ENCODE measurements around the gene LSG1.

LSG1 gene

DNA sequence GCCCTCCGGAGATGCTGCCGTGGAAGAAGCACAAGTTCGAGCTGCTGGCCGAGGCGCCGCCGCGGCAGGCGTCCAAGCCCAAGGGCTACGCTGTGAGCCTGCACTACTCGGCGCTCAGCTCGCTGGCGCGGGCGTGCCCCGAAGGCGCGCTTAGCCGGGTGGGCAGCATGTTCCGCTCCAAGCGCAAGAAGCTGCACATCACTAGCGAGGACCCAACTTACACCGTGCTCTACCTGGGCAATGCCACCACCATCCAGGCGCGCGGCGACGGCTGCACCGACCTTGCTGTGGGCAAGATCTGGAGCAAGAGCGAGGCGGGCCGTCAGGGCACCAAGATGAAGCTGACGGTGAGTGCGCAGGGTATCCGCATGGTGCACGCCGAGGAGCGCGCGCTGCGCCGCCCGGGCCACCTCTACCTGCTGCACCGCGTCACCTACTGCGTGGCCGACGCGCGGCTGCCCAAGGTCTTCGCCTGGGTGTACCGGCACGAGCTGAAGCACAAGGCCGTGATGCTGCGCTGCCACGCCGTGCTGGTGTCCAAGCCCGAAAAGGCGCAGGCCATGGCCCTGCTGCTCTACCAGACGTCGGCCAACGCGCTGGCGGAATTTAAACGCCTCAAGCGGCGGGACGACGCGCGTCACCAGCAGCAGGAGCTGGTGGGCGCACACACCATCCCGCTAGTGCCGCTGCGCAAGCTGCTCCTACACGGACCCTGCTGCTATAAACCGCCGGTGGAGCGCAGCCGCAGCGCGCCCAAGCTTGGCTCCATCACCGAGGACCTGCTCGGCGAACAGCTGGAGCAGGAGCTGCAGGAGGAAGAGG, 15.0 kb upstream of the LSG1 start:
- no peak for DNase-seq

DNA sequence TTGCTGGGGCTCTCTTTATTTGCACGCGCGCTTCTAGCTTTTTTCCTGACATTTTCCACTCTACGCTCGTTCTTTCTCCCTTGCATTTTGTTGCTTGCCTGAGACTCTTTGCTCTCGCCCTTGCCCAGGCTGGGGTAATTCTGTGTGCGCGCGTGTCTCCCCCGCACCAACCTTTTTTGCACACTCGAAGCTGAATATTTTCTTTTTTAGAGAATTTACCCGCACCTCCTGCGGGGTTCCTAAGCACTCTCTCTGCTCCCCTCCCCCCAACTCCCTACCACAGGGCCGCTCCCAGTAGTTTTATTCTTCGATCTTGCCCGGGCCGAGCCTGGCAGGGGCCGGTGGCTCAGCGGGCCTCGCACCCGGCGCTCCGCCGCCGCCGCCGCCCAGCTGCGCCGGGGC, 14.4 kb upstream of the LSG1 start:
- DNase-seq, result no peak

DNA sequence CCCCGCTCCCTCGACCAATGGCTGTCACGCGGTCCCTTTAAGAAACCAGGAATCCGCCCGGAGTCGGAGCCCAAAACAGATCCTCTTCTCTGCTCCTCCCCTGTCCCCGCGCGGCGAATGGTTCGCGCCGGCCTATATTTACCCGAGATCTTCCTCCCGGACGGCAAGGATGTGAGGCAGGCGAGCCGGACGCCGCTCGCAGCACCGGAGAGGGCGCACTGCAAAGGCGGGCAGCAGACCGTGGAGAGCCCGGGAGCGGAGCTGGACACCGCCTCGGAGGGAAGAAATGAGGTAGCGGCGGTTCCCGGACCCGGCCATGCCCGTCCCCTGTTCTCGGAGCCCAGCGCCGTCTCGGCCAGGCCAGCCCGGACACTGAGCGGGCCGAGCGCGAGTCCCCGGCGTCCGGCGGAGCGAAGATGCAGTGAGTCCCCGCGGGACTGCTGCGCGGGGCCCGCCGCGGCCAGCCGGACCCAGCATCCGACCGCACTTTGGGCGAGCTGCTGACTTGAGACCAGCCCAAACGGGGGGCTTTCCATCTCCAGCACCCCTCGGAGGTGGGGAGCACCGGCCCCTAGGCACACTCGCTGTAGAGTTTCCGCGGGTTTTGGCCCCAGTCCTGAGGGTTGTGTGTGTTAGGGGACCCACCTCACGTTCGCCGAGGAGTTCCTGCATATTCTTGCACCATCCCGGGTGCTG, 13.9 kb upstream of the LSG1 start, which contains the start of gene FAM43A:
TSS of gene FAM43A (plus strand) at position 166 of the 696 bp plus-strand sequence. CDS start 944 bp downstream, outside the sequence.
- DNase-seq, result no peak

DNA sequence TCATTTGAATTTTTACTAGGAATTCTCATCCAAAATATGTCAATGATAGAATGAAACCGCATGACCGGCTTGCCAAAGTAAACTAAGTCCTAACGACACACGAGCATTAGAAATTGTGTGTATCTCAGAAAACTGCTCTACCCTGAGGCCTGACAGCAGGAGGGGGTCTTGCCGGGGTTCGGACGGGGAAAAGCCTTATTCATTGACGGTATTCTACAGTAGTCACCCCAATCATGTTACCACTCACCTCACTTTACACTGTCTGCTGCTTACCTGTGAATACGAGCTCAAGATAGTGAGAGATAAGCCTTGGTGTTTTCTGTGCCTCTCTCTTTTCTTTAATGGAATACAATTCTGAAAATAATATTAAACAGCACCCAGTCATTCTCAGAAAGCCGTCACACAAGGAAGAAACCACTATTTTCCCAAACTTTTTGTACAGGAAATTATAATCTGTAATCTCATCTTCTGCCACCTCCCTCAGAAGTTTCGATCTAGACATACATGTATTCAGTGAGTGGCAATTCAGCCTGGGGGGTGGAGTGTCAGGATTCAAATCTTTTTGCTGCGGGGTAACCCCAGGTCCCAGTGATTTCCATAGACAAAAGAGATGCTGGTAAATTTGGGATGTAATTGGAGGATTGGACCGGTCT, 13.2 kb upstream of the LSG1 start:
- DNase-seq, result no peak

GRCh38 chr3:194683380-194683779, 11.4 kb upstream of the LSG1 start:
- no peak for DNase-seq

DNA sequence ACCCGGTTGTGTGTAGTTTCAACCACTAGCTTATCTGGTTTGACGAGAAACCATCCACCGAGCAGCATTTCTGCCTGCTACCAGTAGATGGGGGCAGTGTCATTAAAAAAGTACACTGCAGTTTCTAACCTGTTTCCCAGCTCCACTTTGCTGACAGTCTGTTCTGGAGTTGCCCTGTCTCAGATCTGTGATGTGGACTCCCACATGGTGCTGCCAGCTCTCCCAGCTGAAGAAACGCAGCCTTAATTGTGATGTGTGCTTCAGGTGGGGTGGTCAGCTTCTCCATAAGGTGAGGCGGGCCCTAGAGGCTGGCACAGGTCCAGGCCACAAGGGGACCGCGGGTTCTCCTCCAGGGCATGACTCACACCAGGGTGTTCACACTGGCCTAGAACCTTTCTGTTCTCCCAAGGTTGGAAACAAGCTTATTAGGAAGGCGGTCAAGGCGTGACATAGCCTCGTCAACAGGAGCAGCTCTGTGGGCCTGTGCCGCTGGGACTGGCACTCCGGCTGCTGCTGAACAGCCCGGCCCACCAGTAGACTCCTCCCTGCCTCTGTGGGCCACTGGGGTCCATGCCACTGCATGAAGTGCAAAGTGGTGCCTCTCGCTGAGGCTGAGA, 10.8 kb upstream of the LSG1 start:
- peak; percentile 12 for DNase-seq

GRCh38 chr3:194682189-194682693, 10.2 kb upstream of the LSG1 start:
- DNase-seq, result no peak

GRCh38 chr3:194680888-194681615, 9.1 kb upstream of the LSG1 start:
- DNase-seq, result no peak

- no peak for DNase-seq
Measured at GRCh38 chr3:194676471-194676870, 4.5 kb upstream of the LSG1 start.

DNA sequence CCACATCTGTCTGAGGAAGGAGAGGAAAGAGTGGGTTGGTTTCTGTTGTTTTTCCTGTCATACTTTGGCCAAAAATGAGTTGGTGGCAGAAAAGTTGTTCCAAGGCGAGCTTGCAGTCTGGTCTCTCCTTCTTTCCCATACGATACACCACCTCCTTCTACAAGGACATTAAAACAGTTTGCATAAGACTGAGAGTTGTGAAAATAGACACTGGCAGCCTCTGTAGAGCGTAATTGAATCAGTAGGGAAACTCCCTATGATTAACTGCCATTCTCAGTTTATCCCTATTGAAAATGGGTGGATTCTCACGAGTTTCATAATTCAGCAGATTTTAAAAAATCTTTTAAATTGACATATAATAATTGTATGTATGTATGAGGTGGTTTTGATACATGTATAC, 3.7 kb upstream of the LSG1 start:
- DNase-seq, result no peak

GRCh38 chr3:194675081-194675640, 3.2 kb upstream of the LSG1 start:
- DNase-seq, result no peak

GRCh38 chr3:194673761-194674160, 1.8 kb upstream of the LSG1 start:
- DNase-seq, result no peak

DNA sequence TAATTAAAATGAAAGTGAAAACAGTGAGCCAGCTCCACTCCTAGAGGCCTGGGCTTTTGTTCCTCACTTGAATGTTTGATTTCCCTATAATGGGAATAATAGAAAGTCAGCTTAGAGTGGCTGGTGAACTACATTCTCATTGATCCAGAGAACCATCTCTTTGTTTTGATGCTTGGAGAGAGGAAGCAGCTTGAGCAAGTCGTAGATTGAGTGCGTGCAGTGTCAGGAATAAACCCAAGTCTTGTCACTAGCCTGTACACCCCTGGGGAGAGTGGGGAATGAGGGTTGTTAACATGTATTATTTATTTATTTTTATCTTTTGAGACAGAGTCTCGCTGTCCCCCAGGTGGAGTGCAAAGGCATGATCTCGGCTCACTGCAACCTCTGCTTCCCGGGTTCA, 885 bp upstream of the LSG1 start:
- DNase-seq, result no peak

GRCh38 chr3:194671511-194671899, 486 bp downstream of the LSG1 start:
- no peak for DNase-seq

- no peak for DNase-seq
Measured at GRCh38 chr3:194667363-194667762, 4.6 kb downstream of the LSG1 start.

DNA sequence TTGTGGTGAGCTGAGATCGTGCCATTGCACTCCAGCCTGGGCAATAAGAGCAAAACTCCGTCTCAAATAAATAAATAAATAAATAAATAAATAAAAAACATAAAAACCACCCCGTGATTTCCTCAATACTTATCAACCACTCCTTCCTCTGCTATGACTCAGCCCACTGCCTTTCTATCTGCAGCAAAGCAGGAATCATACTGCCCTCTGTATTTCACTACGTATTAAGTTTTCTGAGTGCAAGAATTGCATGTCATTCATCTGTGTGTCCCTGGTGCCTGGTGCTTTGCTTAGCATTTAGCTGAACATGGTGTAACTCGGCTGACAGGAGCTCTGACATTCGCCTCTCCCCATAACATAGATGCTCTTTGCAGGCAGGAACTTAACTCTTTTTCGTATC, 7.1 kb downstream of the LSG1 start:
- no peak for DNase-seq

- DNase-seq, result no peak
Measured at GRCh38 chr3:194661946-194662345, 10.0 kb downstream of the LSG1 start.

GRCh38 chr3:194661374-194661773, 10.6 kb downstream of the LSG1 start:
- no peak for DNase-seq

GRCh38 chr3:194659778-194660177, 12.2 kb downstream of the LSG1 start:
- DNase-seq, result no peak

DNA sequence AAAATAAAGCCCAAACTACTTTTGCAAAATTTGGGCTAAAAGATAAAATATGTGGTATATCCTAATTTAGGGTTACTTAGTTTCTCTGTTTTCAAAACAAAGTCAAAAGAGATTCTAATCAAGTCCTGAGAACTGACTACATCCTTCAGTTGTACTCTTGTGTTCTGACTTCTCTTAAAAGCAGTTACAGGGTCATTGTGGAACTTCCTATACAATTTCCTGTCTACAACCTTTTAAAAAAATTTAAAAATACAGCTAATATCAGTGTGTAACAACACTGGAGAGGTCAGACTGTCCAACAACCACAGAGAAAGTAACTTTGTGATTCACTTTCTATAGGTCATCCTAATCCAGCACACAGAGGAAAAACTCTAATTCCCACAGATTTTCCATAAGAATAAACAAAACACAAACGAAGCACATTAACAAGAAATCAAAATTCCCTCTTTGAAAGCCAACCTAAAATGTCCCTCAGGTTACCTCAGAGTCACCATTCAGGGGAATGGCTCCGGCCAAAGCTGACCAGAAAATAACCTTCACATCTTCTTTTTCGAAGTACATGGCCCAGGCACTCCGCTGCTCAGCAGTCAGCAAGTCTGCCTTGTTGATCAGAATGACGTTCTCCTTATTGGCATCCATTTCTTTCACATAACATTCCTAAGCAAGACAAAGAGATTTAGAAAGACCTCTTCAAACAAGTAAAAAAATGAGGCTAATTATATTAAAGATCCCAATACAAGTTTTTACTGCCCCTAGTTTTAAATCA, 13.3 kb downstream of the LSG1 start:
- DNase-seq, result no peak

GRCh38 chr3:194657439-194657838, 14.6 kb downstream of the LSG1 start:
- no peak for DNase-seq

Measured in NCI-H1417 treated with DMSO at 0.1 percent for 48 hours (cell line).